Uterus (tissue), 2 donors: Measurements from ENCODE around the gene SLC7A6OS.

Experiments used
- POLR2A ChIP-seq, 2 donors: fragments of 450-650 bp; IDR thresholded peaks; one replicate each; pipeline ENCODE4 v1.6.1; 2016; ENCODE audit warnings: antibody characterized with exemption in 2 of 2, mild to moderate bottlenecking in 1 of 2, moderate library complexity in 1 of 2
- TF ChIP-seq, protein P1 (sequence below), 4 experiments: fragments of 200-600 bp in 2 of 4; fragments of 450-650 bp in 2 of 4; sonication (generic) in 2 of 4; IDR thresholded peaks; one replicate each; pipeline ENCODE4 v1.5.1; 2016 to 2019; ENCODE audit warnings: antibody characterized with exemption in 4 of 4, mild to moderate bottlenecking in 2 of 4, moderate library complexity in 1 of 4

- TF ChIP-seq, protein P1, sequence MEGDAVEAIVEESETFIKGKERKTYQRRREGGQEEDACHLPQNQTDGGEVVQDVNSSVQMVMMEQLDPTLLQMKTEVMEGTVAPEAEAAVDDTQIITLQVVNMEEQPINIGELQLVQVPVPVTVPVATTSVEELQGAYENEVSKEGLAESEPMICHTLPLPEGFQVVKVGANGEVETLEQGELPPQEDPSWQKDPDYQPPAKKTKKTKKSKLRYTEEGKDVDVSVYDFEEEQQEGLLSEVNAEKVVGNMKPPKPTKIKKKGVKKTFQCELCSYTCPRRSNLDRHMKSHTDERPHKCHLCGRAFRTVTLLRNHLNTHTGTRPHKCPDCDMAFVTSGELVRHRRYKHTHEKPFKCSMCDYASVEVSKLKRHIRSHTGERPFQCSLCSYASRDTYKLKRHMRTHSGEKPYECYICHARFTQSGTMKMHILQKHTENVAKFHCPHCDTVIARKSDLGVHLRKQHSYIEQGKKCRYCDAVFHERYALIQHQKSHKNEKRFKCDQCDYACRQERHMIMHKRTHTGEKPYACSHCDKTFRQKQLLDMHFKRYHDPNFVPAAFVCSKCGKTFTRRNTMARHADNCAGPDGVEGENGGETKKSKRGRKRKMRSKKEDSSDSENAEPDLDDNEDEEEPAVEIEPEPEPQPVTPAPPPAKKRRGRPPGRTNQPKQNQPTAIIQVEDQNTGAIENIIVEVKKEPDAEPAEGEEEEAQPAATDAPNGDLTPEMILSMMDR (IDR thresholded peaks at IDR 0.05), result no peak
- no peak for TF ChIP-seq POLR2A (IDR thresholded peaks at IDR 0.05)
These were observed 341 bp downstream of the SLC7A6OS start for GRCh38 chr16:68310437-68310773.
